ENCODE measurements around the gene MAML3. TPM values are rescaled to one million over a fixed set of nuclear protein-coding genes. Genes with fewer than 3 reads are reported as not detected.

Gene MAML3
- polyA plus RNA-seq, 4 donors = 1.4 to 10.3 (median 3.4) TPM

- DNase-seq (peak in 1 of 2 donors; percentile 67), FAIRE-seq (no peak)
- Histone ChIP-seq H3K36me3 (ENCODE audit: control insufficient read depth in 3 of 3, insufficient read depth in 2 of 3, low read depth in 1 of 3, low read length in 3 of 3) (no peaks in the 10 kb centered on the region), H3K9me3 (ENCODE audit: control insufficient read depth in 2 of 2, insufficient read depth in 1 of 2, low read depth in 1 of 2, low read length in 1 of 2) (no peaks in the 10 kb centered on the region), H3K4me1 (ENCODE audit: control insufficient read depth in 3 of 3, insufficient read depth in 2 of 3, low read depth in 1 of 3, low read length in 2 of 3) (peaks cover 0 to 11% (median 0%) of the 10 kb centered on the region in 3 donors), H3K27ac (ENCODE audit: low read depth in 1 of 3, low read length in 2 of 3) (no peak overlapping the region), H3K4me3 (ENCODE audit: low read depth in 1 of 3, low read length in 3 of 3) (no peak overlapping the region), H3K27me3 (ENCODE audit: control insufficient read depth in 3 of 3, insufficient read depth in 3 of 3, low read length in 3 of 3) (no peaks in the 10 kb centered on the region)
- 23 to 58% (median 48%) methylated on average over 3 of the region's 3 CpGs for WGBS, 3 donors
Observed at GRCh38 chr4:140066031-140066930, 87.7 kb downstream of the MAML3 start.

GRCh38 chr4:140065393-140065792 lies 88.6 kb downstream of the MAML3 start:
- Histone ChIP-seq H3K27ac (ENCODE audit: low read depth in 1 of 3, low read length in 2 of 3) (no peak overlapping the region), H3K9me3 (ENCODE audit: control insufficient read depth in 2 of 2, insufficient read depth in 1 of 2, low read depth in 1 of 2, low read length in 1 of 2) (no peaks in the 10 kb centered on the region), H3K36me3 (ENCODE audit: control insufficient read depth in 3 of 3, insufficient read depth in 2 of 3, low read depth in 1 of 3, low read length in 3 of 3) (no peaks in the 10 kb centered on the region), H3K4me3 (ENCODE audit: low read depth in 1 of 3, low read length in 3 of 3) (no peak overlapping the region), H3K27me3 (ENCODE audit: control insufficient read depth in 3 of 3, insufficient read depth in 3 of 3, low read length in 3 of 3) (no peaks in the 10 kb centered on the region), H3K4me1 (ENCODE audit: control insufficient read depth in 3 of 3, insufficient read depth in 2 of 3, low read depth in 1 of 3, low read length in 2 of 3) (peaks cover 0 to 17% (median 0%) of the 10 kb centered on the region in 3 donors)
- FAIRE-seq = no peak
- DNase-seq = peak; percentile 36 to 40
- WGBS, 3 donors = 46 to 49% (median 49%) methylated on average over 2 of the region's 2 CpGs

GRCh38 chr4:140061659-140062289 lies 92.2 kb downstream of the MAML3 start:
- Histone ChIP-seq H3K4me3 (ENCODE audit: low read depth in 1 of 3, low read length in 3 of 3) (no peak overlapping the region), H3K4me1 (ENCODE audit: control insufficient read depth in 3 of 3, insufficient read depth in 2 of 3, low read depth in 1 of 3, low read length in 2 of 3) (peaks cover 0 to 24% (median 0%) of the 10 kb centered on the region in 3 donors), H3K27ac (ENCODE audit: low read depth in 1 of 3, low read length in 2 of 3) (peak overlapping the region in 1 of 3 donors; percentile 26), H3K27me3 (ENCODE audit: control insufficient read depth in 3 of 3, insufficient read depth in 3 of 3, low read length in 3 of 3) (no peaks in the 10 kb centered on the region), H3K36me3 (ENCODE audit: control insufficient read depth in 3 of 3, insufficient read depth in 2 of 3, low read depth in 1 of 3, low read length in 3 of 3) (no peaks in the 10 kb centered on the region), H3K9me3 (ENCODE audit: control insufficient read depth in 2 of 2, insufficient read depth in 1 of 2, low read depth in 1 of 2, low read length in 1 of 2) (no peaks in the 10 kb centered on the region)
- WGBS, 3 donors = 95 to 98% (median 97%) methylated on average over 3 of the region's 3 CpGs
- no peak for DNase-seq
- no peak for FAIRE-seq

- Histone ChIP-seq H3K4me1 (ENCODE audit: control insufficient read depth in 3 of 3, insufficient read depth in 2 of 3, low read depth in 1 of 3, low read length in 2 of 3) (peaks cover 0 to 24% (median 0%) of the 10 kb centered on the region in 3 donors), H3K4me3 (ENCODE audit: low read depth in 1 of 3, low read length in 3 of 3) (no peak overlapping the region), H3K9me3 (ENCODE audit: control insufficient read depth in 2 of 2, insufficient read depth in 1 of 2, low read depth in 1 of 2, low read length in 1 of 2) (no peaks in the 10 kb centered on the region), H3K27me3 (ENCODE audit: control insufficient read depth in 3 of 3, insufficient read depth in 3 of 3, low read length in 3 of 3) (no peaks in the 10 kb centered on the region), H3K36me3 (ENCODE audit: control insufficient read depth in 3 of 3, insufficient read depth in 2 of 3, low read depth in 1 of 3, low read length in 3 of 3) (no peaks in the 10 kb centered on the region), H3K27ac (ENCODE audit: low read depth in 1 of 3, low read length in 2 of 3) (peak overlapping the region in 1 of 3 donors; percentile 26)
- 47 to 52% (median 50%) methylated on average over 4 of the region's 4 CpGs for WGBS, 3 donors
- no peak for FAIRE-seq
- DNase-seq = peak; percentile 77 to 81
Observed at GRCh38 chr4:140061194-140061593, 92.8 kb downstream of the MAML3 start.

- no peak for FAIRE-seq
Observed at GRCh38 chr4:140059159-140059558, 94.8 kb downstream of the MAML3 start.

GRCh38 chr4:140057701-140058100 lies 96.3 kb downstream of the MAML3 start:
- no peaks in the 10 kb centered on the region for H3K36me3 ChIP-seq (ENCODE audit: control insufficient read depth in 3 of 3, insufficient read depth in 2 of 3, low read depth in 1 of 3, low read length in 3 of 3)
- H3K27me3 ChIP-seq (ENCODE audit: control insufficient read depth in 3 of 3, insufficient read depth in 3 of 3, low read length in 3 of 3) = no peaks in the 10 kb centered on the region
- no peaks in the 10 kb centered on the region for H3K9me3 ChIP-seq (ENCODE audit: control insufficient read depth in 2 of 2, insufficient read depth in 1 of 2, low read depth in 1 of 2, low read length in 1 of 2)
- no peak for DNase-seq
- FAIRE-seq = no peak
- peaks cover 0 to 17% (median 0%) of the 10 kb centered on the region in 3 donors for H3K4me1 ChIP-seq (ENCODE audit: control insufficient read depth in 3 of 3, insufficient read depth in 2 of 3, low read depth in 1 of 3, low read length in 2 of 3)
- H3K27ac ChIP-seq (ENCODE audit: low read depth in 1 of 3, low read length in 2 of 3) = no peak overlapping the region
- WGBS, 3 donors = 67 to 83% (median 81%) methylated on average over 2 of the region's 2 CpGs
- no peak overlapping the region for H3K4me3 ChIP-seq (ENCODE audit: low read depth in 1 of 3, low read length in 3 of 3)

More at GRCh38 chr4:140059159-140059558, 94.8 kb downstream of the MAML3 start:
- Histone ChIP-seq H3K36me3 (ENCODE audit: control insufficient read depth in 3 of 3, insufficient read depth in 2 of 3, low read depth in 1 of 3, low read length in 3 of 3) (no peaks in the 10 kb centered on the region), H3K27ac (ENCODE audit: low read depth in 1 of 3, low read length in 2 of 3) (no peak overlapping the region), H3K27me3 (ENCODE audit: control insufficient read depth in 3 of 3, insufficient read depth in 3 of 3, low read length in 3 of 3) (no peaks in the 10 kb centered on the region), H3K4me3 (ENCODE audit: low read depth in 1 of 3, low read length in 3 of 3) (no peak overlapping the region), H3K4me1 (ENCODE audit: control insufficient read depth in 3 of 3, insufficient read depth in 2 of 3, low read depth in 1 of 3, low read length in 2 of 3) (peaks cover 0 to 17% (median 0%) of the 10 kb centered on the region in 3 donors), H3K9me3 (ENCODE audit: control insufficient read depth in 2 of 2, insufficient read depth in 1 of 2, low read depth in 1 of 2, low read length in 1 of 2) (no peaks in the 10 kb centered on the region)
- DNase-seq = peak in 1 of 2 donors; percentile 66
- 16 to 45% (median 44%) methylated on average over 1 of the region's 1 CpG for WGBS, 3 donors

GRCh38 chr4:140056015-140056414 lies 98.0 kb downstream of the MAML3 start:
- FAIRE-seq (no peak), DNase-seq (no peak)
- Histone ChIP-seq H3K36me3 (ENCODE audit: control insufficient read depth in 3 of 3, insufficient read depth in 2 of 3, low read depth in 1 of 3, low read length in 3 of 3) (no peaks in the 10 kb centered on the region), H3K9me3 (ENCODE audit: control insufficient read depth in 2 of 2, insufficient read depth in 1 of 2, low read depth in 1 of 2, low read length in 1 of 2) (no peaks in the 10 kb centered on the region), H3K4me3 (ENCODE audit: low read depth in 1 of 3, low read length in 3 of 3) (no peak overlapping the region), H3K27ac (ENCODE audit: low read depth in 1 of 3, low read length in 2 of 3) (no peak overlapping the region), H3K27me3 (ENCODE audit: control insufficient read depth in 3 of 3, insufficient read depth in 3 of 3, low read length in 3 of 3) (no peaks in the 10 kb centered on the region), H3K4me1 (ENCODE audit: control insufficient read depth in 3 of 3, insufficient read depth in 2 of 3, low read depth in 1 of 3, low read length in 2 of 3) (peaks cover 0 to 11% (median 4%) of the 10 kb centered on the region in 3 donors)
- WGBS, 3 donors = 93 to 97% (median 95%) methylated on average over 3 of the region's 3 CpGs

- peaks cover 0 to 14% (median 7%) of the 10 kb centered on the region in 3 donors for H3K4me1 ChIP-seq (ENCODE audit: control insufficient read depth in 3 of 3, insufficient read depth in 2 of 3, low read depth in 1 of 3, low read length in 2 of 3)
- no peaks in the 10 kb centered on the region for H3K27me3 ChIP-seq (ENCODE audit: control insufficient read depth in 3 of 3, insufficient read depth in 3 of 3, low read length in 3 of 3)
- H3K36me3 ChIP-seq (ENCODE audit: control insufficient read depth in 3 of 3, insufficient read depth in 2 of 3, low read depth in 1 of 3, low read length in 3 of 3) = no peaks in the 10 kb centered on the region
- H3K4me3 ChIP-seq (ENCODE audit: low read depth in 1 of 3, low read length in 3 of 3) = no peak overlapping the region
- FAIRE-seq (no peak), DNase-seq (no peak)
- 68 to 81% (median 74%) methylated on average over 1 of the region's 1 CpG for WGBS, 3 donors
- no peaks in the 10 kb centered on the region for H3K9me3 ChIP-seq (ENCODE audit: control insufficient read depth in 2 of 2, insufficient read depth in 1 of 2, low read depth in 1 of 2, low read length in 1 of 2)
- no peak overlapping the region for H3K27ac ChIP-seq (ENCODE audit: low read depth in 1 of 3, low read length in 2 of 3)
Observed at GRCh38 chr4:140054861-140055260, 99.1 kb downstream of the MAML3 start.
